Measurements from ENCODE around the gene SLC29A2.

DNA sequence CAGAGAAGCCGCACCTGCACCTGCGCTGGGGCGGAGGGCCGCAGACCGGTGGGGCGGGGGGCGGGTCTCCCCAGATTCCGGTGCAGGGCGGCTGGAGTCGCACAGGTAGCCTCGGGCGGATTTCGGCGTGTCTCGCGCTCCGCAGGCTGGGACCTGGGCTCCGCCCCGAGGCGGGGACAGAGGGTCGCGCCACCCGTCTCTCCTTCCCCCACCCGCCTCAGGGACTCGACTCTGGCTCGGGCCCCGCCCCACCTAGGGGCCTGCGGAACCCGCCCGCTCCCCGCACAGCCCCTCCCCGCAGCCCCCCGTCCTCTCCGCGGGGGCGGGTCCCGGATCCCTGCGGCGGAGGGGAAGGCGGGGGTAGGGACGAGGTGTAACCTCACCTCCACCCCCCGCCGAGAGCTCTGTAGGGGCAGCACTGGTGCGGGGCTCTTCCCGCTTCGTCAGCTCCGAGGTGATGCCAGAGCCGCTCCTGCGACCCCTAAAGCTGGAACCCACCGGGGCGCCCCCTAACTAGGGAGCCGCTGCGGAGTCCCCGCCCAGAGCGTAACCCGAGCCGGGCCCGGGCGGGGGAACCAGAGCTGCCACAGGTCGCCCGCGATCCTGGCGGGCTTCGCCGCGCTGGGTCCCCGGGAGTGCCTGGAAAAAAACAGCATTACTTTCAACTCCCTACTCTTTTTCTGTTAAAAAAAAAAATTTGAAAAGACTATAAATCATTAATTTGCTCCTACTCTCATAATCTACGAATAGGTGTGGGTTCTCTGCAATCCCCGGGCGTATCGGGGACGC lies at the start of gene SLC29A2:
- no peak for TF ChIP-seq ZNF274 (IDR thresholded peaks at IDR 0.05; ENCODE audit: low read depth, low read length)
- TF ChIP-seq CTCF (IDR thresholded peaks at IDR 0.05 in 2 of 3, conservative IDR thresholded peaks at IDR 0.05 in 1 of 3; ENCODE audit: borderline replicate concordance in 1 of 3, insufficient read depth in 1 of 3, low read depth in 2 of 3, low read length in 2 of 3) = no peak
- peak; percentile 40 for TF ChIP-seq POLR2A (IDR thresholded peaks at IDR 0.05; ENCODE audit: borderline replicate concordance, extremely low read depth, insufficient read depth, insufficient read length)
- TF ChIP-seq EZH2 (IDR thresholded peaks at IDR 0.05) = no peak
- TF ChIP-seq POLR2AphosphoS5 (IDR thresholded peaks at IDR 0.05; ENCODE audit: low read depth, low read length) = peak; percentile 66
- no peak; the same call in none of the 2 replicates for TF ChIP-seq MAX (IDR thresholded peaks at IDR 0.05)
- no peak for TF ChIP-seq SRF (IDR thresholded peaks at IDR 0.05; ENCODE audit: low read depth)
- TF ChIP-seq RAD21 (IDR thresholded peaks at IDR 0.05; ENCODE audit: low read depth) = no peak
- TF ChIP-seq ATF3 (IDR thresholded peaks at IDR 0.05) = no peak
- TF ChIP-seq FOSL1 (IDR thresholded peaks at IDR 0.05; ENCODE audit: low read depth) = no peak
- TF ChIP-seq EZH2phosphoT487 (IDR thresholded peaks at IDR 0.05; ENCODE audit: borderline replicate concordance) = no peak

Measured in HCT116 (cell line).